HCT116 (cell line): ENCODE data around the gene STK4.

ENCODE experiments used
- CEBPB ChIP-seq: IDR thresholded peaks from 2 replicates; pipeline ENCODE4 v1.6.1; 2012; ENCODE audit warnings: low read depth
- EZH2 ChIP-seq: fragments of 200-600 bp; sonication (generic); IDR thresholded peaks from 2 replicates; pipeline ENCODE4 v1.6.1; 2017; ENCODE audit warnings: antibody characterized with exemption, mixed run types
- POLR2A ChIP-seq: IDR thresholded peaks from 2 replicates; pipeline ENCODE4 v1.7.0; 2011; ENCODE audit warnings: borderline replicate concordance; ENCODE audit not compliant: insufficient read depth, insufficient read length; ENCODE audit errors: extremely low read depth
- RAD21 ChIP-seq: IDR thresholded peaks from 2 replicates; pipeline ENCODE4 v1.6.1; 2012; ENCODE audit warnings: low read depth, mild to moderate bottlenecking
- ZNF274 ChIP-seq: fragments of 200-500 bp; sonication (Bioruptor generic); IDR thresholded peaks from 2 replicates; pipeline ENCODE4 v1.6.1; 2014; ENCODE audit warnings: mild to moderate bottlenecking, low read depth, low read length, inconsistent platforms
- TF ChIP-seq, protein P1 (sequence below), 3 experiments: fragments of 200-600 bp in 1 of 3; sonication (generic) in 1 of 3; IDR thresholded peaks in 2 of 3; conservative IDR thresholded peaks in 1 of 3; 2 replicates each; pipeline ENCODE4 v1.5.1; 2012 to 2017; ENCODE audit warnings: low read depth in 2 of 3, low read length in 2 of 3, antibody characterized with exemption in 1 of 3, borderline replicate concordance in 1 of 3, control low read depth in 1 of 3, mild to moderate bottlenecking in 1 of 3, mixed read lengths in 1 of 3, mixed run types in 1 of 3, moderate library complexity in 1 of 3; ENCODE audit not compliant: insufficient read depth in 1 of 3

- TF ChIP-seq, protein P1, sequence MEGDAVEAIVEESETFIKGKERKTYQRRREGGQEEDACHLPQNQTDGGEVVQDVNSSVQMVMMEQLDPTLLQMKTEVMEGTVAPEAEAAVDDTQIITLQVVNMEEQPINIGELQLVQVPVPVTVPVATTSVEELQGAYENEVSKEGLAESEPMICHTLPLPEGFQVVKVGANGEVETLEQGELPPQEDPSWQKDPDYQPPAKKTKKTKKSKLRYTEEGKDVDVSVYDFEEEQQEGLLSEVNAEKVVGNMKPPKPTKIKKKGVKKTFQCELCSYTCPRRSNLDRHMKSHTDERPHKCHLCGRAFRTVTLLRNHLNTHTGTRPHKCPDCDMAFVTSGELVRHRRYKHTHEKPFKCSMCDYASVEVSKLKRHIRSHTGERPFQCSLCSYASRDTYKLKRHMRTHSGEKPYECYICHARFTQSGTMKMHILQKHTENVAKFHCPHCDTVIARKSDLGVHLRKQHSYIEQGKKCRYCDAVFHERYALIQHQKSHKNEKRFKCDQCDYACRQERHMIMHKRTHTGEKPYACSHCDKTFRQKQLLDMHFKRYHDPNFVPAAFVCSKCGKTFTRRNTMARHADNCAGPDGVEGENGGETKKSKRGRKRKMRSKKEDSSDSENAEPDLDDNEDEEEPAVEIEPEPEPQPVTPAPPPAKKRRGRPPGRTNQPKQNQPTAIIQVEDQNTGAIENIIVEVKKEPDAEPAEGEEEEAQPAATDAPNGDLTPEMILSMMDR (IDR thresholded peaks at IDR 0.05 in 2 of 3, conservative IDR thresholded peaks at IDR 0.05 in 1 of 3; ENCODE audit: borderline replicate concordance in 1 of 3, insufficient read depth in 1 of 3, low read depth in 2 of 3, low read length in 2 of 3) = no peak
- TF ChIP-seq ZNF274 (no peak), CEBPB (no peak), POLR2A (no peak), EZH2 (no peak), RAD21 (no peak)
Measured at GRCh38 chr20:45092898-45093297, 126.6 kb downstream of the STK4 start.
